ENCODE measurements around the gene LTB4R2.

DNA sequence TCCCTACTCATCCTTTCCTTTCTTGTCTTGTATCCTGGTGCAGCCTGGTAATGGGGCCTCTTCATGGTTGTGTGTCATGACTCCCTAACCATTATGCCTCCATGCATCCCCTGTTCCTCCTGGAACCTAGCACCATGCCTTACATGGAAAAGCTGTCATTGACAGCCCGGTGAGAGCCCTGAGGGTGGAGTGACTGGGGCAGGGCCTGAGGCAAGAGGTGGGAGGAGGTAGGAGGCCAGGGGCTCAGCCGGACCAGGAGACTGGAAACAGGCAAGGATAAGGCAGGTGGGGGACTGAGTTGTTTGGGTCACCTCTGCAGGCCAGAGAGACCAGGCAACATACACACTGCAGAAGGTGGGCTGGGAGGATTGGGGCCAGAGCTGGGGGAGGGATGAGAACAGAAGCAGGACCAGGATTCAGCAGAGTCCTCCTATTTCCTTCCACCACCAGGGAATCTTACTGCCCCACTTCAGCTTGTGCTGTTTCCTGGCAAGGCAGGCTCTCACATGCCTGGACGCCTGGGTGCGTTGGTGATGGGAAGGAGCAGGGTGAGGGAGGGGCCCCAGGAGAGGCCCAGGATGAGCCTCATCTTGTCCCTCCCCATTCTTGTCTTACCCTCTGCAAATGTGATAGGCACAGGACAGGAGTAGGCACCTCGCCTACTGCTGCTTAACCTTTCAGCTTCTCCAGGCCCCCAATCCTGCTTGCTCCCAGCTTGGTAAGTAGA lies at the start of gene LTB4R2:
- TF ChIP-seq, protein P1, sequence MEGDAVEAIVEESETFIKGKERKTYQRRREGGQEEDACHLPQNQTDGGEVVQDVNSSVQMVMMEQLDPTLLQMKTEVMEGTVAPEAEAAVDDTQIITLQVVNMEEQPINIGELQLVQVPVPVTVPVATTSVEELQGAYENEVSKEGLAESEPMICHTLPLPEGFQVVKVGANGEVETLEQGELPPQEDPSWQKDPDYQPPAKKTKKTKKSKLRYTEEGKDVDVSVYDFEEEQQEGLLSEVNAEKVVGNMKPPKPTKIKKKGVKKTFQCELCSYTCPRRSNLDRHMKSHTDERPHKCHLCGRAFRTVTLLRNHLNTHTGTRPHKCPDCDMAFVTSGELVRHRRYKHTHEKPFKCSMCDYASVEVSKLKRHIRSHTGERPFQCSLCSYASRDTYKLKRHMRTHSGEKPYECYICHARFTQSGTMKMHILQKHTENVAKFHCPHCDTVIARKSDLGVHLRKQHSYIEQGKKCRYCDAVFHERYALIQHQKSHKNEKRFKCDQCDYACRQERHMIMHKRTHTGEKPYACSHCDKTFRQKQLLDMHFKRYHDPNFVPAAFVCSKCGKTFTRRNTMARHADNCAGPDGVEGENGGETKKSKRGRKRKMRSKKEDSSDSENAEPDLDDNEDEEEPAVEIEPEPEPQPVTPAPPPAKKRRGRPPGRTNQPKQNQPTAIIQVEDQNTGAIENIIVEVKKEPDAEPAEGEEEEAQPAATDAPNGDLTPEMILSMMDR (IDR thresholded peaks at IDR 0.05; ENCODE audit: low read depth, low read length): no peak
- no peak for TF ChIP-seq EZH2phosphoT487 (IDR thresholded peaks at IDR 0.05; ENCODE audit: low read depth)
